Esophagus muscularis mucosa (tissue), 4 donors: Measurements from ENCODE around the gene COL4A1.

Experiments used
- CTCF ChIP-seq, 3 experiments: fragments of 200-600 bp in 2 of 3; fragments of 450-650 bp in 1 of 3; sonication (generic) in 2 of 3; IDR thresholded peaks; one replicate each; pipeline ENCODE4 v1.5.1; 2017 to 2019; ENCODE audit warnings: antibody characterized with exemption in 3 of 3, mild to moderate bottlenecking in 2 of 3, moderate library complexity in 1 of 3
- EP300 ChIP-seq: sonication (generic); formaldehyde crosslinking; IDR thresholded peaks from one replicate; pipeline ENCODE4 v1.6.1; 2017; ENCODE audit warnings: antibody characterized with exemption
- POLR2A ChIP-seq: fragments of 450-650 bp; IDR thresholded peaks from one replicate; pipeline ENCODE4 v1.6.1; 2017; ENCODE audit warnings: antibody characterized with exemption, moderate library complexity, mild to moderate bottlenecking, low read depth
- POLR2AphosphoS5 ChIP-seq, 2 donors: sonication (generic); formaldehyde crosslinking; IDR thresholded peaks; one replicate each; pipeline ENCODE4 v1.6.1; 2017; ENCODE audit warnings: antibody characterized with exemption in 2 of 2

DNA sequence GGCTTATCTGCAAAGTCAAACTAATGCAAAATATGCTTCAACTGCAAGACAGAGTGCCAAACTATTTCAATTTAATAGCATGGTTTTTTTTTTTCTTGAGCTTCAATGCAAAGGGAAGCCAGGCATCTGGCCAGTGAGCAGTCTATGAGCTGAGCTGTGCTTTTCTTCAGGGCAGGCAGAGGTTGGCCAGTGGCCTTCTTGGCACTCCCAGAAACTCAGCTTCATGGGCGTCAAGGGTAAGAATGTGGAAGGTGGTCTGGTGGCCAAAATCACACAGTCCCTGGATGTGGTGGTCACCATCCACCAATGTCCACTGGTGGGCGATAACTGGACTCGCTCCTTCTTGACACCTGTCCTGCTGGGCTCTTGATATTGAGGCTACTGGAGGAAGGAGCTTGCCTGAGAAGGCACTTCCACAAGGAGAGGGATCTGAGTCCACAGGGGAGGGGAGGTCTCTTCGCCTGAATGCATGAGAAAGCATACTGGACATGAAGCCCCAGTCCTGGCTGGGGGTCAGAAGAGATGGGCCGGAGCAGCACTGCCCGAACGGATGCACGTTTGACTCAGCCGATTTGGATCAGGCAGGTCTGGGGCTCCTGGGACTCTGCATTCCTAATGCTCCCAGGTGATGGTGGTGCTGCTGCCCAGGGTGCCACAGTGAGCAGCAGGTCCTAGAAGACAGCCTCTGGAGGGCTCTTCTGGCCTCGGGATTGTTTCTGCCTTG is 17.2 kb upstream of the COL4A1 start:
- TF ChIP-seq POLR2A (no peak), EP300 (no peak), CTCF (IDR thresholded peaks at IDR 0.05) (no peak), POLR2AphosphoS5 (IDR thresholded peaks at IDR 0.05) (no peak)
